Mammary epithelial cell (primary cell): Measurements from ENCODE around the gene MARCHF3.

ENCODE experiments used
- EZH2 ChIP-seq: IDR thresholded peaks from 2 replicates; pipeline ENCODE4 v1.6.1; 2012; ENCODE audit warnings: low read length, inconsistent platforms, borderline replicate concordance
- TF ChIP-seq, protein P1 (sequence below), 2 donors: IDR thresholded peaks in 1 of 2; conservative IDR thresholded peaks in 1 of 2; 2 replicates each; pipeline ENCODE4 v1.5.1; 2011 to 2012; ENCODE audit warnings: inconsistent platforms in 2 of 2, low read length in 2 of 2, mild to moderate bottlenecking in 2 of 2, control low read depth in 1 of 2, low read depth in 1 of 2; ENCODE audit not compliant: insufficient read depth in 1 of 2; ENCODE audit errors: extremely low read depth in 1 of 2

DNA sequence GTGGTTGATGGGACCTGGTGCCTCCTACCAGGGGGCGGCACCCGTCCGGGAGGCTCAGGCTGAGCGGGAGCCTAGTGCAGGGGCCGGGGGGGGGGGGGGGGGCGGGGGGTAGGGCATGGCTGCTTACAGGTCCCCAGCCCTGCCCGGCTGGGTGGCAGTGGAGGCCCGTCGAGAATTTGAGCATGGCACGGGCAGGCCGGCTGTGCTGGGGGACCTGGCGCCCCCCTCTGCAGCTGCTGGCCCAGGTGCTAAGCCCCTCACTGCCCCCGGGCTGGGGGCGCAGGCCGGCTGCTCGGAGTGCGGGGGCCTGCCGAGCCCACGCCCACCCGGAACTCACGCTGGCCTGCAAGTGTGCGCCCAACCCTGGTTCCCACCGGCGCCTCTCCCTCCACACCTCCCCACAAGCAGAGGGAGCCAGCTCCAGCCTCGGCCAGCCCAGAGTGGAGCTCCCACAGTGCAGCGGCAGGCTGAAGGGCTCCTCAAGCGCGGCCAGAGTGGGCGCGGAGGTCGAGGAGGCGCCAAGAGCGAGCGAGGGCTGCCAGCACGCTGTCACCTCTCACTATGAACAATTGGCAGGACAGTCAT lies 175.7 kb downstream of the MARCHF3 start:
- TF ChIP-seq, protein P1, sequence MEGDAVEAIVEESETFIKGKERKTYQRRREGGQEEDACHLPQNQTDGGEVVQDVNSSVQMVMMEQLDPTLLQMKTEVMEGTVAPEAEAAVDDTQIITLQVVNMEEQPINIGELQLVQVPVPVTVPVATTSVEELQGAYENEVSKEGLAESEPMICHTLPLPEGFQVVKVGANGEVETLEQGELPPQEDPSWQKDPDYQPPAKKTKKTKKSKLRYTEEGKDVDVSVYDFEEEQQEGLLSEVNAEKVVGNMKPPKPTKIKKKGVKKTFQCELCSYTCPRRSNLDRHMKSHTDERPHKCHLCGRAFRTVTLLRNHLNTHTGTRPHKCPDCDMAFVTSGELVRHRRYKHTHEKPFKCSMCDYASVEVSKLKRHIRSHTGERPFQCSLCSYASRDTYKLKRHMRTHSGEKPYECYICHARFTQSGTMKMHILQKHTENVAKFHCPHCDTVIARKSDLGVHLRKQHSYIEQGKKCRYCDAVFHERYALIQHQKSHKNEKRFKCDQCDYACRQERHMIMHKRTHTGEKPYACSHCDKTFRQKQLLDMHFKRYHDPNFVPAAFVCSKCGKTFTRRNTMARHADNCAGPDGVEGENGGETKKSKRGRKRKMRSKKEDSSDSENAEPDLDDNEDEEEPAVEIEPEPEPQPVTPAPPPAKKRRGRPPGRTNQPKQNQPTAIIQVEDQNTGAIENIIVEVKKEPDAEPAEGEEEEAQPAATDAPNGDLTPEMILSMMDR (conservative IDR thresholded peaks at IDR 0.05 in 1 of 2, IDR thresholded peaks at IDR 0.05 in 1 of 2; ENCODE audit: extremely low read depth in 1 of 2, insufficient read depth in 1 of 2, low read depth in 1 of 2, low read length in 2 of 2) = no peak
- TF ChIP-seq EZH2 = no peak
